GM18520 (cell line): ENCODE results near the gene SLC22A3.
"Not testable (repeated sequence)": the region's sequence is repeated elsewhere in the genome, so short reads cannot be mapped to it uniquely, and the experiment has no call there.

Source experiments
- ATAC-seq: cut with Tn5 transposase; IDR thresholded peaks from one replicate; pipeline ENCODE4 v1.9.1; 2021; ENCODE audit not compliant: unreplicated experiment

The SLC22A3 gene, protein sequence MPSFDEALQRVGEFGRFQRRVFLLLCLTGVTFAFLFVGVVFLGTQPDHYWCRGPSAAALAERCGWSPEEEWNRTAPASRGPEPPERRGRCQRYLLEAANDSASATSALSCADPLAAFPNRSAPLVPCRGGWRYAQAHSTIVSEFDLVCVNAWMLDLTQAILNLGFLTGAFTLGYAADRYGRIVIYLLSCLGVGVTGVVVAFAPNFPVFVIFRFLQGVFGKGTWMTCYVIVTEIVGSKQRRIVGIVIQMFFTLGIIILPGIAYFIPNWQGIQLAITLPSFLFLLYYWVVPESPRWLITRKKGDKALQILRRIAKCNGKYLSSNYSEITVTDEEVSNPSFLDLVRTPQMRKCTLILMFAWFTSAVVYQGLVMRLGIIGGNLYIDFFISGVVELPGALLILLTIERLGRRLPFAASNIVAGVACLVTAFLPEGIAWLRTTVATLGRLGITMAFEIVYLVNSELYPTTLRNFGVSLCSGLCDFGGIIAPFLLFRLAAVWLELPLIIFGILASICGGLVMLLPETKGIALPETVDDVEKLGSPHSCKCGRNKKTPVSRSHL

DNA sequence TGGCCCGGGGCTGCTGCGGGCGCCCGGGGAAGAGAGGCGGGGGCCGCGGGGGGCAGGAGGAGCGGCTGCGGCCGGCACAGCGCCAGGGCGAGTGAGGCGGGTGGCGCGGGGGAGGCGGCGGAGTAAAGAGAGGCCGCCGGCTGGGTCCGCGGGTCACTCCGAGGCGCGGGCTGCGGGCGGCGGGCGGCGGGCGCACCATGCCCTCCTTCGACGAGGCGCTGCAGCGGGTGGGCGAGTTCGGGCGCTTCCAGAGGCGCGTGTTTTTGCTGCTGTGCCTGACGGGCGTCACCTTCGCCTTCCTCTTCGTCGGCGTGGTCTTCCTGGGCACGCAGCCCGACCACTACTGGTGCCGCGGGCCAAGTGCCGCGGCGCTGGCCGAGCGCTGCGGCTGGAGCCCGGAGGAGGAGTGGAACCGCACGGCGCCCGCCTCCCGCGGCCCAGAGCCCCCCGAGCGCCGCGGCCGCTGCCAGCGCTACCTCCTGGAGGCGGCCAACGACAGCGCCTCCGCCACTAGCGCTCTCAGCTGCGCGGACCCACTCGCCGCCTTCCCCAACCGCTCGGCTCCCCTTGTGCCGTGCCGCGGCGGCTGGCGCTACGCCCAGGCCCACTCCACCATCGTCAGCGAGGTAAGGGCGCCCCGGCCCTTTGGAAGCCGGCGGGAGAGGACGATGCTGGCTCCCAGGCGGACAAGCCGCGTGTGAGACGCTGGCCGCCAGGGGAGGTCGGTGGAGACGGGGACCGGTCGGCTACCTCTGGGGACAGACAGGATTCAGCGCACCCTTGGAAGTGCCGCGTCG lies at the start of gene SLC22A3:
SLC22A3 (plus strand) TSS at position 156 of the 797 bp plus-strand sequence; CDS start at position 198, 42 bp downstream.
- no peak for ATAC-seq

DNA sequence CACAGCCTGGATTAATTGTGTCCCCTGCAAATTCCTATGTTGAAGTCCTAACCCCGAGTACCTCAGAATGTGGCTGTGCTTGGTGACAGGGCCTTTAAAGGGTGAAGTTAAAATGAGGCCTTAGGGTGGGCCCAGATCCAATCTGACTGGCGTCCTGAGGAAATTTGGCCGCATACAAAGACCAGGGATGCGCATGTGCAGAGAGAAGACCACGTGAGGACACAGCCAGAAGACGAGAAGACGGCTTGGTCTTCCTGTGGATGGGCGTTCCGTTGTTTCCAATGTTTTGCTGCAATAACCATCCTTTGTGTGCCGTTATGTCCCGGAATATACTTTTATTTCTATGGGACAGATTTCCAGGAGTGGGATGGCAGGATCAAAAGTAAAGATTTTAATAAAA lies 48.6 kb upstream of the SLC22A3 start:
- no peak for ATAC-seq

DNA sequence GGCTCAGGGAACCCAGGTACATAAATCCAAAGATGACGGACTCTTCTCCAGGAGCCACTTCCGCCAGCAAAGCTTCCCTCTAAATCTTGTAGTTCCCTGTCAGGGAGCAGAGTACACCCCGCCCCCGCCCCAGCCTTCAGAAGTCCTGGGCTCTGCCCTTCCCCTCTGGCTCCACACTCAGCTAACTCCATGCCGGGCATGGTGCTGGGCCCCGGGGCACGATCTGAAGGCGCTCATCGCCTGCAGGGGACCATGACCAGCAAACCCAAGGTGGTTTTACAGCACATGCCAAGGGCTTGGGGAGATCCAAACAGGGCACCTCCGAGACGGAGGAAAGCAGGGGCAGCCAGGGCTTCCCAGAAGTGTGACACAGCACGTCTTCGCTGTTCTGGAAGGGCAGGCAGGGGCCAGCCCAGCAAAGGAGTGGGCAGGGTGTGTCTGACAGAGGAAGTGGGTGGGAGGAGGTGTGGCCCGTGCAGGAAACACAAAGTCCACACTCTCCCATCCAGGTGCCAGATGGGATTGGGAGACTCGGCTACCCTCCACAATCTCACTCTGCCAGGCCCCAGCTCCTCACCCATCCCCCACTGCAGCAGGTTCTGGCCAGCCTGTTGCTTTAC lies 48.0 kb upstream of the SLC22A3 start:
- ATAC-seq, result no peak

DNA sequence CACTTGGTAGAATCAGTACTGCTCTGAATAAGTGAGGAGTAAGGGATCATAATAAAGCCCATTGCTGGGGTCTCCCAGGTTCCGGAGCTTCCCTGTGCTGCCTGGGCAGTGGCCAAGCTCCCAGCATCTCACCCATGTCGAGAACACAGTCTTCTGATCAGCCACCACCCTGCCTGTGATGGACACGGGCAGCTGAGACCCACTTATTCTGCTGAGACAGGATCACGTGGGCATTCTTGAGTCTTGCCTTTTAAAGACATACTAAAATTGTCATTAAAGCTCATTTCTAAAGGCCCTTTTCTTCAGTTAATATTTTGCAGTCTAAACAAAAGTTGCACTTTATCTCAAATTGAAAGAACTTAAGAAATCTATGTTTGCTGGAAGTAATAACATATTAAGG lies 46.8 kb upstream of the SLC22A3 start:
- ATAC-seq, result no peak

- ATAC-seq, result not testable (repeated sequence)
Measured at GRCh38 chr6:160302431-160303082, 45.6 kb upstream of the SLC22A3 start.

DNA sequence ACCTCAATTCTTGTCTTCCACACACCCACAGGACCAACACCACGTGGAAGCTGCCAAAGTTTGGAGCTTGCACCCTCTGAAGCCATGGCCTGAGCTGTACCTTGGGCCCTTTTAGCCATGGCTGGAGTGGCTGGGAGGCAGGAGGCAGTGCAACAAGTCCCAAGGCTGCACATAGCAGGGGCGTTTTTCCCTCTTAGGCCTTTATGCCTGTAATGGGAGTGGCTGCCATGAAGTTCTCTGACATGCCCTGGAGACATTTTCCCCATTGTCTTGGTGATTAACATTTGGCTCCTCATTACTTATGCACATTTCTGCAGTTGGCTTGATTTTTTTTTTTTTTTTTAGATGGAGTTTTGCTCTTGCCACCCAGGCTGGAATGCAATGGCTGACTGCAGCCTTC lies 44.4 kb upstream of the SLC22A3 start:
- ATAC-seq, result no peak

DNA sequence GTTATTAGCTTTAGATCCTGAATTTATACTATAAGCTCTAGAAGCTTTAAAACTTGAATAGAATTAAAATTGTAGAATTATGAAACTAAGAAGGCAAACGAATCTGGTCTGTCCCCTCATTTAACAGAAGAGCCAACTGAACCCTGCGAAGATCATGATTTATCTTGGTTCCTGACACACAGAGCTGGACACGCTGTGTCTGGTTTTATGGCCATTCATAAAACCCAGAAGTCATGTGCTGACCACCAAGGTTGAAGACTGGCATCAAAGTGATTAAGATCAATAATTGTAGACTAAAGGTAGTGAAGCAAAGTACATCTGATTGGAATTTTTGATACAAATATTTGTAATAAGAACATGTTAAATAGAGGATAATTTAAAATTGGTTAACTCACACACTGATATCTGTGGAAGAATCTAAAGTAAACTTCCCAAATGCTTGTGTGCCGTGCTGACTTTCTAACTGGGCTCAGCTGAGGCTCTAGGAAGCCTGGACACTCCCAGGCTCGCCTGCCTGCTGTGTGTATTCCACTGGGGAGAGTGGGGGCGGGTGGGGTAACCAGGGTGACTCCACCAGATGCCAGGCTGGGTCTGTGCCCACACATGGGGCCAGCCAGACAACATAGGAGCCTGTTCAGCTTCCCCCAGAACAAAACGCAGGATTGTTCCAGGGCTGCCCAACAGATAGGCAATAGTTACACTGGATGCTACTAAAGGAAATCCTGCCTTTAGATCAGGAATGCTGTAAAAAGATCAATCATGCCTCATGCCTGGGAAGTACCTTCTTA lies 42.1 kb upstream of the SLC22A3 start:
- no peak for ATAC-seq

DNA sequence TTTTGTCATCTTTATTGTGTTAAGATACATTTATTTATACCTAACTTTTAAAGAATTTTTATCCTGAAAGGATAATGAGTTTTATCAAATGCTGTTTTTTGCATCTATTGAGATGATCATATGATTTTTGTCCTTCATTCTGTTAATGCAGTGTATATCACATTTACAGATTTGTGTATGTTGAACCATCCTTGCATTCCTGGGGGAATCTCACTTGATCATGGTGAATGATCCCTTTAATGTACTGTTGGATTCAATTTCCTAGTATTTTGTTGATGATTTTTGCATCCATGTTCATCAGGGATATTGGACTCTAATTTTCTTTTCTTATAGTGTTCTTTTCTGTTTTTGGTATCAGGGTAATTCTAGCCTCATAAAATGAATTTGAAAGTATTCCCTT lies 38.5 kb upstream of the SLC22A3 start:
- no peak for ATAC-seq

DNA sequence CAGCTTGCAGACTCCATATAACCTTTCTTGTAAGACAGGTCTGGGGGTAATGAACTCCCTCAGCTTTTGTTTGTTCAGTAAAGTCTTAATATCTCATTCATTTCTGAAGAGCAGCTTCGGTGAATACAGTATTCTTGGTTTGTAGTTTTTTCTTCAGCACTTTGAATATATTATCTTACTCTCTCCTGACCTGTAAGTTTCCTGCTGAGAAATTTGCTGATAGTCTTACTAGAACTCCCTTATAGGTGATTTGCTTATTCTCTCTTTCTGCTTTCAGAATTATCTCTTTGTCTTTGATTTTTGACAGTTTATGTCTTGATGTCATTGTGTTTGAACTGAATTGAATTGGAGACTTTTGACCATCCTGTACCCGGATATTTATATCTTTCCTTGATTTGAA lies 35.3 kb upstream of the SLC22A3 start:
- no peak for ATAC-seq

GRCh38 chr6:160315310-160315709 lies 32.9 kb upstream of the SLC22A3 start:
- no peak for ATAC-seq

DNA sequence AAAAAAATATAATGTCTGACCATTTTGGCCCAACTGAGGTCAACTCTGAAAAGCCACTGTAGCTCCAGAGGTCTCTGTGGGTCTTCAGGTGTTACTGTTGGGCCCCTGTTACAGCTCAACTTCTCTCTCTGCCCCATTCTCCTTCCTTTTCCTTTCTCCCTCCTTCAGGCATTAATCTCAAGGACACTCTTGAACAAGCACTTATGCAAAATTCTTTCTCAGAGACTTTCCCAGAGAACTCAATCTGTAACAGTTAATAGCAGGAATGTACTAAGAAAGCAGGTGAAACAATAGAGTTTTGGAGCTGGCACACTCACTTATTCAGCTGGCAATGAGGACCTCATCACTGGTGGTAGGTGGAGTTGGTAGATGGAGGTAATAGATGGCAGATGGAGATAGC lies 31.9 kb upstream of the SLC22A3 start:
- ATAC-seq, result no peak

DNA sequence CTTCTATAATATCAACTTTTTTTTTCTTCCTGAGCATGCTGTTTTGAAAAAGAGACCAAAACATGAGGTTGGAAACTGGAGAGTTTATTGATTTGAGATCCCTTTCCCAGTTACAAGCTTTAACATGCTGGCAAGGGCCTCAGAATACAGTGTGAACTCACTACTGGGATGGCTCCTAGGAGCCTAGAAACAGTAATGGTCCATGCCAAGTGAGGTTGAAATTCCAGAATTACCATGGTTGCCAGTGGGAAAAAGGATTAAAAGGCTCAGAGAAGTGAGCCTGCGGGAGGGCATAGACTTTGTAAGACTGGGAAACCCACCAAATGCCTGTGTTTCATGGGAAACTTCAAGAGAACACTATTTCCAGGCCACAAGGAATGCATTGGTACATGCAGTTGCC lies 28.9 kb upstream of the SLC22A3 start:
- no peak for ATAC-seq

- no peak for ATAC-seq
Measured at GRCh38 chr6:160321729-160322505, 26.3 kb upstream of the SLC22A3 start.

GRCh38 chr6:160327981-160328380 lies 20.2 kb upstream of the SLC22A3 start:
- no peak for ATAC-seq

DNA sequence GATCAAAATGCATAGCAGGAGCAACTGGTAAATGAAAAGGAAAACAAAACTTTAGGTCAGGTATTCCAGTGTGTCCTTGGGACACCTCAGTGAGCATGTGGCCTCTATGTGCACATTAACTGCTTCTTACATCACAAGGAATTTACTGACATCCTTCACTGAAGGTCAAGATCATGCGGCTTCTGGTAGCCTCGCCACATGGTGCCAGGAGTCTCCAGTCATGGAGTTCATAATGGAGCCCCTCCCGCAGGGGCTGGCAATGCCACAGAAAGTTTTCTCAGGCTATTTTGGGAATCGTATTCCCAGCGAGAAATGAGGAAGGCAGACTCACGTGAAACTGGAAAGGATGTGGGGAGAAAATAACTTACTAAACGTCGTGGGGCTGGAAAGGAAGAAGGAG lies 19.7 kb upstream of the SLC22A3 start:
- no peak for ATAC-seq

DNA sequence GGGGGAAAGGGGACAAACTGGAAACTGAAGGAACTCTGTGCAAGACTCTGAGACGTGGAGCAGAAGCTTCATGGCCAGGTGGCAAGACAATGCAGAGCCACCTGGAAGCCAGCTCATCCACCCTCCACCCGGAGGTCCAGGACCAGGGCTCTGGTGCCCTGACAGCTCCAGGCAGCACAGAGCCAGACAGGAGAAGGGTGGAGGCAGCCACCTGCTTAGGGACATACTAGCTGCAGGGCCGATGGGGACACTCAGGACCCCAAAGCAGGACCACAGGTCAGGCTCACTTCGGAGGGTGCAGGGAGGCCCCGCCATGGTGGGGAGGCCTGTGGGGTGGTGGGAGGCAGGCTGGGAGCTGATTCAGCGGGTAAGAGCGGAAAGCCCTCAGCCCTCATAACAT lies 19.0 kb upstream of the SLC22A3 start:
- ATAC-seq, result no peak

DNA sequence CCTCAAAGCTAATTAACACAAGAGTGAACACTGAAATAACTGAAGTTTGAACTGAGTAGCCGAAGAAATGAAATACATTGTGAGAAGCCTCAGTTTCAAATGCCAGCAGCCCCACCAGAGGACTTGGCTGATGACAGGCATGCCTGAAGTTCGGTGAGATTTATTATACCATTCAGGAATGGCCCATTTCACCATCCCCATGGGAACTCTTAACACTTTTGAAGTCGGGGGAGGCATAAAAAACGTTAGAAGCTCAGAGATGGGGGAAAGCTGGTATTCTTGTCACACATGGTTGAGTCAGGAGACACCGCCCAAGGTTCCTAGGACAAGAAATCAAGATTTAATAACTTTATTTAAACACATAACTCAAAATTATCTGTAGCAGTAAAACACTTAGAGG lies 17.6 kb upstream of the SLC22A3 start:
- no peak for ATAC-seq

DNA sequence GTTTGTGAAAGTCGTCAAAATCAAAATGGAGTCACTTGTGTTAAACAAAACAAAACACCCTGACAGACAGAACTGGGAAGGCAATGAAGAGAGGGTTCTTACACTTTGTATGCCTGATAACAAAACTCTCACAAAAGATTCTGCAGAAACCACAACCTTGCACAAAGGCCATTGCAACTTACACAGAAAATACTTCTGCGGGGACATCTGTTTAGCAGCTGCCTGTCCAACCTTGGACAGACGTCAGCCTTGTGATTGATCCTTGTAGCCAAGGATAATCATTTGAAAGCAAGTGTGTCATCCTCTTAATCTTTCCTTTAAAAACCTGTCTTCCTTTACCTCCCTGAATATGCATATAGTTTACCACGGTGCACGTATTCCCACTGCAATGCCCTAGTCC lies 17.0 kb upstream of the SLC22A3 start:
- no peak for ATAC-seq

GRCh38 chr6:160331753-160332152 lies 16.4 kb upstream of the SLC22A3 start:
- no peak for ATAC-seq
